ENCODE data around the gene ETFA. TPM values are rescaled to one million over a fixed set of nuclear protein-coding genes. Genes with fewer than 3 reads are reported as not detected.
A peak's percentile ranks its signal among the peaks of the same experiment; 100 is the strongest.

ETFA gene
- 100 to 1,000 TPM; 164 to 173 TPM for total RNA-seq

- Mint-ChIP-seq H3K9me3 (no peaks in the 10 kb centered on the region), H3K36me3 (peaks cover 0 to 8% of the 10 kb centered on the region in 2 donors), H3K27ac (peak within 1 kb of the TSS; percentile 77 to 89)
- ATAC-seq (peak; percentile 99), DNase-seq (ENCODE audit: low spot score in 2 of 2) (peak; percentile 93 to 98)
Observed at GRCh38 chr15:76311100-76311953, at the start of gene ETFA. ETFA (minus strand) TSS chr15:76311469; CDS start chr15:76311388, 81 bp downstream.

GRCh38 chr15:76360416-76360815 is 49.1 kb upstream of the ETFA start:
- no peak for ATAC-seq
- no peaks in the 10 kb centered on the region for H3K9me3 Mint-ChIP-seq
- no peaks in the 10 kb centered on the region for H3K36me3 Mint-ChIP-seq
- no peak overlapping the region for H3K27ac Mint-ChIP-seq
- DNase-seq (ENCODE audit: low spot score in 2 of 2): no peak

DNA sequence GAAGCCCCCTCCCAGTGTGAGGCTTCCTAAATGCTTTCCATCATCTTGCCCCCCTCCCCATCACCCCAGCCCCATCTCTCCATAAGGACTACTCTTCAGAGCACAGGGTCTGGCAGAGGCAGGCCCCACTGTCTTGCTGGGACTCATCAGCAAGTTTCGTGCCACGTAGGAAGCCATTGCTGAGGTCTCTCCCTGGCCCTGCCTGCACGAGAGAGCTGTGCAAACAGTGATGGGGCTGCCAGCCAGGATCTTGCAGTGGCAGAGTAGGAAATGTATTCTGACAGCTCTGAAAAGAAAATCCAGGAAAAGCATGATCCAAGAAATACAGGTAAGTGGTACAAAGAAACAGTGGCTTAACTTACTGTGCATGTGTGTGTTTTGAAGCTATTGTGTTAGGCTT is 47.9 kb upstream of the ETFA start:
- no peak for ATAC-seq
- DNase-seq (ENCODE audit: low spot score in 2 of 2): no peak
- H3K36me3 Mint-ChIP-seq: no peaks in the 10 kb centered on the region
- no peak overlapping the region for H3K27ac Mint-ChIP-seq
- H3K9me3 Mint-ChIP-seq: no peaks in the 10 kb centered on the region

GRCh38 chr15:76358453-76358852 is 47.2 kb upstream of the ETFA start:
- DNase-seq (ENCODE audit: low spot score in 2 of 2) (no peak), ATAC-seq (no peak)
- Mint-ChIP-seq H3K27ac (no peak overlapping the region), H3K9me3 (no peaks in the 10 kb centered on the region), H3K36me3 (no peaks in the 10 kb centered on the region)

- ATAC-seq (no peak), DNase-seq (ENCODE audit: low spot score in 2 of 2) (no peak)
- H3K27ac Mint-ChIP-seq: no peak overlapping the region
- H3K9me3 Mint-ChIP-seq: no peaks in the 10 kb centered on the region
- H3K36me3 Mint-ChIP-seq: no peaks in the 10 kb centered on the region
Observed at GRCh38 chr15:76354823-76355440, 43.7 kb upstream of the ETFA start.

- ATAC-seq (no peak), DNase-seq (ENCODE audit: low spot score in 2 of 2) (no peak)
- H3K27ac Mint-ChIP-seq: no peak overlapping the region
- no peaks in the 10 kb centered on the region for H3K36me3 Mint-ChIP-seq
- H3K9me3 Mint-ChIP-seq: no peaks in the 10 kb centered on the region
Observed at GRCh38 chr15:76353903-76354302, 42.6 kb upstream of the ETFA start.

DNA sequence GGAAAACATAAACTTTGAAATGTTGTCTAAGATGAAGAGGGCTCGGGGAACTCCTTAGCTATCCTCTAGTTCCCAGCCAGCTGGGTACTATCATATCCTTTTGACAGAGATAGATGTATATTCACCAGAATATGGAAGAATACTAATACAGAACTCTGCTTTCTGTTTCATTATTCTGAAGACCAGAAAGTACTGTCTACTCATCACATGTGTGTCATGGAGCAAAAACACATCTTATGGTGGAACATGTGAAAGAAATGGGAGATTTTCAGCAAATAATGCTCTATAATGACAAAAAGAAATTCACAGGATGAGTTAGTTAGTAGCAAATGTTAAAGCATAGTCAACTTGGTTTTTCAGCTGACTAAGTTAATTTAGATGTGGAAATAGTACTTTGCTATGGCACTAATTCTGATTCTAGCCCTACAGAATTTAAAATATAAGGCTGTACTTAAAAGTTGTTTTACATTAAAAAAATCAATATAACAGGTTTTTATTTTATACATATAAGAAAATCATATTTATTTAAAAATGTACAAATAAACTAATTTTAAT is 41.8 kb upstream of the ETFA start:
- no peaks in the 10 kb centered on the region for H3K9me3 Mint-ChIP-seq
- peaks cover 0 to 2% of the 10 kb centered on the region in 2 donors for H3K36me3 Mint-ChIP-seq
- ATAC-seq: peak in 1 of 2 donors; percentile 54
- H3K27ac Mint-ChIP-seq: no peak overlapping the region
- DNase-seq (ENCODE audit: low spot score in 2 of 2): no peak

DNA sequence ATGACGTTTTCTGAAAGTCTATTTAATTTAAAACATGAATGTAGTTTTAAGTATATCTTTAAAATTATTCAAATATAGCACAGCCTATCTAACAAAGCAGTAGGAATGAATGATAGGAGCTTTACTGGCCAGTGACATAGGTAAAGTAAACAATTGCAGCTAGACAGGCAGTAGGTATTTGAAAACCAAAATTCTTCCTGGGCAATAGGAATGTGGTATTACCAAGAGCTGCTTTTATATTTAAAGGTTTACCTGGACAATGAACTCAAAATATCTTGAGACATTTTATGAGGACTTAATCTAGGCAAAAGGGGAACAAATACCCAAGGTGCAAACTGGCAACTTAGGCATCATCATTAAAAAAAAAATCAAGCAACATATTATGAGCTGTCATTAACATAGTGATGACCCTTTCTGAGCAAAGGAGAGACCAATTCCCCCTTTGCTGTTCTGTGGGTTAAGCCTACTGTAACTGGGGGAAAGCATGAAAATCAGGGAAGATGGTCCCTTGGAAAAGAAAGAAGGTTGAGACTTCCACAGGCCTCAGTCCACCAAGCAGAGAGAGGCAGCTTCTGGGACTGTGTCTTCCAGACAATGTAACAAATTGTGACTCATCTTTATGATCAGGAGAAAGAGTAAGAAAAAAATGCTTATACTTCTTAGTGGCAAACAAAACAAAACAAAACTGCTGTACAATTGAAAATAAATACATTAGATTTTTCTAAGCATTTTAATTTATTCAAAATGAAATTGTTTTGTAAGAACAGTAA is 38.2 kb upstream of the ETFA start:
- no peak for ATAC-seq
- Mint-ChIP-seq H3K27ac (no peak overlapping the region), H3K36me3 (peaks cover 9 to 14% of the 10 kb centered on the region in 2 donors), H3K9me3 (no peaks in the 10 kb centered on the region)
- DNase-seq (ENCODE audit: low spot score in 2 of 2): no peak

GRCh38 chr15:76347482-76348055 is 36.3 kb upstream of the ETFA start:
- Mint-ChIP-seq H3K27ac (no peak overlapping the region), H3K36me3 (peaks cover 9 to 14% of the 10 kb centered on the region in 2 donors), H3K9me3 (no peaks in the 10 kb centered on the region)
- no peak for DNase-seq (ENCODE audit: low spot score in 2 of 2)
- no peak for ATAC-seq

GRCh38 chr15:76346669-76347481 is 35.6 kb upstream of the ETFA start:
- ATAC-seq (peak in 1 of 2 donors; percentile 14), DNase-seq (ENCODE audit: low spot score in 2 of 2) (no peak)
- peaks cover 11 to 17% of the 10 kb centered on the region in 2 donors for H3K36me3 Mint-ChIP-seq
- H3K9me3 Mint-ChIP-seq: no peaks in the 10 kb centered on the region
- no peak overlapping the region for H3K27ac Mint-ChIP-seq

DNA sequence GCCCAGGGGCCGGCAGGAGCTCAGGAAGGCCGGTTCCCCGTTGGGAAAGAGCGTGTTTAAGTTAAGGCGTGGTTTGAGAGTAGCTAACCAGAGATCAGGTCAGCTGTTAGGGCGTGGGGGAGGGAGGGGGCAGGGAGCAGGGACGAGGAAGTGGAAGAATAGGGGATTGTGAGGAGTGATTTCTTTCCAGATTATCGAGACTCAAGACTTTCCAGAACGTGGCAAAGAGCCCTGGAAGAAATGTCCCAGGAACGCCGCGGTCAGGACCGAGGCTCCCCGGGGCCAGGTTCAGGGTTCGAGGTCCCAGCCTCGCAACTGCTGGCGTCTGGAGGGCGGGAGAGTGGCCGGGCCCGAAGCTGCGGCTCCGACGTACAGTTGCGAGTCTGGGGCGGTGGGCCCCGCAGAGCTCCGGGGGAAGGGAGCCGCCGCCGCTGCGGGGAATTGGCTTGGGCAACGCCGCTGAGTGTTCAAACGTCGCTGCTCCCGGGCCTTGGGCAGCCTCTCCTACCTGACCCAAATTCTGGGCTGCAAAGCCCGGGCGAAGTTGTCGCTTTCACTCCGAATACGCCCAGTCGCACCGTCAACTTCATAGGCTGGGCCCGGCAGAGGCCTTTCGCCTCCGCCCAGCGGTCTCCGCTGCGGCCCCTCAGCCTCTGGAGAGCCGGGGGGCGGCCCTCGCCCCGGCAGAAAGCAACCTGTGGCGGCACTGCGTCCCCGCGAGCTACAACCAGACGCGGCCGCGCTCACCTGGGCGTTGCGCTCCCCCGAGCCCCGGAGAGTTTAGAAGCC is 34.8 kb upstream of the ETFA start:
- no peak overlapping the region for H3K27ac Mint-ChIP-seq
- peaks cover 15 to 20% of the 10 kb centered on the region in 2 donors for H3K36me3 Mint-ChIP-seq
- peak; percentile 13 to 52 for ATAC-seq
- H3K9me3 Mint-ChIP-seq: no peaks in the 10 kb centered on the region
- peak in 1 of 2 donors; percentile 30 for DNase-seq (ENCODE audit: low spot score in 2 of 2)

DNA sequence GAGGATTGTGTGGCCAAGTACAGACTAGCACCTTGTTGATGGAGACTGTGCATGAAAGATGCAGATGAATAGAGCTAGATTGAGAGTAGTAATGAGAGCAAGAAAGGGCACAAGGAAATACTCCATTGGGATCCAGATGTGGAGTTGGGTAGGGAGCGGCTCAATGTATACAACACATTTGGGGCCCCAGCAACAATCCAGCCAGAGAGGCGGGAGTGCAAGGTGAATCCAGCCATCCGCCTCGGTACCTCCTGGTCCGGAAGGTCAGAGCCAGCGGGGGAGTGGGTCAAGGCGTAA is 34.3 kb upstream of the ETFA start:
- DNase-seq (ENCODE audit: low spot score in 2 of 2) (no peak), ATAC-seq (no peak)
- Mint-ChIP-seq H3K27ac (no peak overlapping the region), H3K36me3 (peaks cover 15 to 20% of the 10 kb centered on the region in 2 donors), H3K9me3 (no peaks in the 10 kb centered on the region)

DNA sequence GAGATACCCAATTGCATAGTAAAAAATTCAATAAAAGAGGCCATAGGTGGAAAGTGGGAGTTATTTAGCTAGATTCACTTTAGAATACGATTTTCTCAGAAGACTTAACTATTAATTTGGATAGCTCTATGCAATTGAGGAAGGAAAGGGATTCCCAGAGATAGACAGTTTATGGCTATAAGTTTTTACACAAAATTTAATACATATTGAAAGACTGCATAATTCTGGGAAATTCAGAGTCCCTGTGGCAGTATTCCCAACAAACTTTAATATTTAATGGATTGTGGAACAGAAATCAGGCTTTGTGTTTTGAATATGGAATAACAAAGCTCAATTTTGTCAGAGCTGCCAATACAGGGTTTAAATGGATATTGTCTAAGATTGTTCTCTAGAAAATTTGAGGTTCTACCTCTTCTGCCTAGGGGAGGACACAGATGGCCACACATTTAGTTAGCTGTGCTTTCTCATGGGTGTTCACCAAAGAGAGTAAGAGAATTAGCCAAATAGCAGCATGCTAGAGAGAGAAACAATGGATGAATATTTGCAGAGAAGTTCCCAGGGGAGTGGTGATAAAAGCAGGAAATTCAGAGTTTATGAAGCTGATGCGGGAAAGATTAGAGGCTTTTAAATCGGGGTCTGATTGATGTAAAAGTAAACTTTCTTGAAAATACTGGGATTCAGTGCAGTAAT is 33.8 kb upstream of the ETFA start:
- H3K9me3 Mint-ChIP-seq: no peaks in the 10 kb centered on the region
- H3K36me3 Mint-ChIP-seq: peaks cover 15 to 20% of the 10 kb centered on the region in 2 donors
- ATAC-seq (no peak), DNase-seq (ENCODE audit: low spot score in 2 of 2) (no peak)
- H3K27ac Mint-ChIP-seq: no peak overlapping the region

- H3K36me3 Mint-ChIP-seq: peaks cover 15 to 25% of the 10 kb centered on the region in 2 donors
- H3K9me3 Mint-ChIP-seq: no peaks in the 10 kb centered on the region
- DNase-seq (ENCODE audit: low spot score in 2 of 2) (no peak), ATAC-seq (no peak)
- H3K27ac Mint-ChIP-seq: no peak overlapping the region
Observed at GRCh38 chr15:76343313-76343996, 32.2 kb upstream of the ETFA start.

Data from activated naive CD4-positive, alpha-beta T cell treated with anti-CD3 and anti-CD28 coated beads, Interleukin-2, amount 50 U/mL, for 72 hours (primary cell).